Stimulated activated CD4-positive, alpha-beta T cell treated with anti-CD3 and anti-CD28 coated beads, Interleukin-2, amount 100 ng/mL, for 4 hours (primary cell): ENCODE results near the gene HLA-DRA.

ENCODE experiments used
- DNase-seq: peaks from one replicate; pipeline ENCODE4 v3.0.0-alpha.2; 2020; ENCODE audit warnings: low read depth

The HLA-DRA gene

GRCh38 chr6:32439602-32440214 is at the start of gene HLA-DRA:
Gene HLA-DRA (plus strand): TSS chr6:32439887. CDS start chr6:32439951, 64 bp downstream.
- DNase-seq, result peak; percentile 6

GRCh38 chr6:32391505-32391904 is 48.2 kb upstream of the HLA-DRA start:
- DNase-seq, result no peak

DNA sequence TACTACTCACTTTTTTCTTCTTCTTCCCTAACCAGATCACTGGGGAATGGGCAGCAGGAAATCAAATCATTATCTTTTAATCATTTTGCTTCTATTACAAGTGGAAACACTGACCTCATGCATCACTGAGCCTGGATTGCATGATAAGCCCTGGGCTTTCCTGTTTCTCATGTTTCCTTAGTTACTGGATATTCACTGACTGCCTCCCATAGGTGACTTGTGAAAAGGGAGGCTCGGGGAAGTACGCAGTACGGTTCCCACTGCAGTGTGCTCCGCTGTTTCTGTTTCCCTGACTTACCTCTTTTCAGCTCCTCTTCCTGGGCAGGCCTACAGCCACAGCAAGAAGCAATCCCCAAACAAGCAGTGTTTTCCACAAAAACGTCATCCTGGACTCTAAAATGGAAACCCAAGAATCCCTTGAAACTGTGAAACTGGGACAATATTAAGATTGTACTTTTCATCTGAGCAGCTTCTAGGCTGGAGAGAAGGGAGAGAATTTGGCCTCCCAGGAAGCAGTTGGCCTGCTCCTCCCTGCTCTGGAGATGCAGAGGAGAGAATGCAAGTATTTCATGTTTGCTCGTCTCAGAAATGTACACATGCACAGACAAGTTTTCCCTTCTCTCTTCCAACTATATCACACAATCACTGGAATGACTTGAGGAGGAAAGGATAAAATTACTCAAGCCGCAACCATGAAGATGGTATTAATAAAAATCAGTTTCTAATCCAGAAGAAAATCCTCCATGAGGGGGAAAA is 45.8 kb upstream of the HLA-DRA start:
- no peak for DNase-seq

DNA sequence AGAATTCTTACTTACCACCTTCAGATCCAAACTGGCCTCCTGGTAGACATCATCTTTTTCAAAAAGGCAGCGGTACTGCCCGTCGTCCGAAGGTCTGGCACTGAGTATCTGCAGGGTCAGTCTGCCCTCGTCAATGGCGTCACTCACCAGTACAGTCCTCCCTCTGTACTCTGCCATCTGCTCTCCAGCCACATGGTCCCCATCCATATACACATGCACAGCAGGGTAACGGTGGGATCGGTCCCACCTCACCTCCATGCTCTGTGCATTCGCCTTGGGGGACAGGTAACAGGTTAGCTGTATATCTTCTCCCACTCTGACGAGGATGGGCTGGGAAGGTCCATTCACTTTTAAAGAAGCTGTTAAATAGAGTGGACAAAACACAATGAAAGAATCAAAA is 43.7 kb upstream of the HLA-DRA start:
- DNase-seq, result no peak

- no peak for DNase-seq
Observed at GRCh38 chr6:32397252-32397920, 42.3 kb upstream of the HLA-DRA start.

DNA sequence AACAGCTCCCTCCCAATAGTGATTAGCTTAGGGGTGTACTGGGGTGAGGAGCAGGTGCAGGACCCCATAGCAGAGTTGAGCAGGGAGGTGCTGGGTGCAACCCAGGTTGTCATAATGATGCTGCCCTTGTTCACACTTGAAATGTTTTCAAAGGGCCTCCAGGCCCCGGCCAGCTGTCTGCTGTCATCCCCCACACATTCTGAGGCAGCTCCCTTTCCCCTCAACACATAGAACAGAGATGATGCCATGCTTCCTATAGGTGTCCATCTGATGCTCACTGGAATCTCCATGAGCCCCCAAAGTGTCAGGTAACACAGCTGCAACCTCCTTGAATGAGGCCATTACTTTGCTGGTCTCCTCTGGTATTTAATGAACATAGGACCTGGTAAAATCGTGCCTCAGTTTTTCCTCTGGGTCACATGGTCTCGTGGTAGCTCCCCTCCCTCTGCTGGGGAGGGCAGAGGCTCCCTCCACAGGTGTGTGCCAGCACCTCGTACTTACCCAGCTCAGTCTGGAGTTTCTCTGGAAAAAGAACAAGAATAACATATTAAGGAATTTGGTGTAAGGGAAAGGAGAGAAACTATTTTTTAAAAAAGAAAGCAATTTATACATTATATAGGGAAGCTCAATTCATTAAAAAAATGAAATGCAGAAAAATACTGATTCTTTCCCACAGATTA is 38.3 kb upstream of the HLA-DRA start:
- no peak for DNase-seq

DNA sequence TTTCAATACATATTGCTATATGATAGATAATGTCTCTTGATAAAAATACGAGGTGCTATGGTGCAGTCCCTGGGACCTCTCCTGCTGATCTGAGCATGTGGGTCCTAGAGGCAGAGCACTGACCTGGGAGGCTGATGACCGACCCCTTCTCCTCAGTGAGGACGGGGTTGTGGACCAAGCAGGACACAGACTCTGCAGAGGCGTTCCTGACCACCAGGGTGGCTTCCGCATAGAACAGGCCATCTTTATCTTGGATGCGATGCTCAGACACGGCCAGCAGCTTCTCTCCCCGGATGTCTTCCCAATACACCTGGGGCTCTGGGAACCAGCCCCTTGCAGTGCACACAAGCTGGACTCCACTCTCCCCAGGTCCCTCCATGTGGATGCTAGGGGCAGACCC is 36.9 kb upstream of the HLA-DRA start:
- DNase-seq, result no peak

DNA sequence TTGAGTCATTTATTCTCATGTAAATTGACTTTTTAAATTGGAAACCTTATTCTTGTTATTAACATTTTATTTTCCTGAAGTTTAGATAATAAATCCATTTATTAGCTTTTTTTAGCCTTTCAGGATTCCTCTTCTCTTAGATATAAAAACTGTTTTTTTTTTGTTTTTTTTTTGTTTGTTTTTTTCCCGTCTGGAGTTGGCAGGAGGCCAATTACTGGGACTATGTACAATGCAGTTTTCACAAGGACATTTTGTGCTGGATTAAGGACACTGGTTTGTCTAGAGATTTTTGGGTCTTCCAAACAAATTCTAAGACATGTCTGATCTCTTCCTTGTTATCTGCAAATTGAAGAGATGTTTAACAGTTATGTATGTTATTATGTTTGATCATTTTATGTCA is 34.0 kb upstream of the HLA-DRA start:
- no peak for DNase-seq

DNA sequence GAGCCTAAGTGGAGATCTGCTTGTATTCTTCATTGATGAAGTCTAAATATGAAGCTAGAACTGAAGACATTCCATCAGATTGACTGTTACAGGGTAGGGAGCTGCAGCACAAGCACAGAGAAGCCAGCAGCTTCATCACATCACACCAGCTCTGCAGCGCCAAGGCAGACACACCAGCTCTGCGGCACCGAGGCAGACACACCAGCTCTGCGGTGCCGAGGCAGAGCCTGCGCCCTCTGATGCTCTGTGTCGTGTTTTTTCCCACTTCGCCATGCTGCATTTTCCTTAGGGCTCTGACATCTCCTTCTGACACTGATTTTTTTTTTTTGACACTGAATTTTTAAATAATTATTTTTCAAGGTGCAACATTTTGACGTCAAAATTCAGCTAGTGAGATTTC is 33.5 kb upstream of the HLA-DRA start:
- DNase-seq, result no peak

GRCh38 chr6:32406857-32407256 is 32.8 kb upstream of the HLA-DRA start, which contains the start of gene BTNL2:
Gene BTNL2 (minus strand): TSS chr6:32407181. CDS start chr6:32407123, 58 bp downstream.
- no peak for DNase-seq

DNA sequence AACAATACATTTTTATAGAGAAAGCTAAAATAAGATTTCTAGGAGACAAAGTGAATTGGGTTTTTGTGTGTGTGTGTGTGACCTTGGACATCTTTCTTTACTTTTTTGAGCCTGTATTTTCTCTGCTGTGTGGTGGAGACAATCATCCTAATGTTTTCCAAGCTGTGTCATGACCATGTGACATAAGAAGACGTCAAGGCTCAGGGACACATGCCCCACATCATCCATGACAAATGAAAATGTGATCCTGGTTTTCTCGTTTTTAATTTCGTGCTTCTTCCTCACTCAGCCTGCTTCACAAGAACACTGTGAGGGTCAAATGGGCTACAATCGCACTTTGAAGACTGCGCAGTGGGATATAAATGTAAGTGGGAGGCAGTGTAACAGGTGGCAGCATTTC is 28.8 kb upstream of the HLA-DRA start:
- no peak for DNase-seq

DNA sequence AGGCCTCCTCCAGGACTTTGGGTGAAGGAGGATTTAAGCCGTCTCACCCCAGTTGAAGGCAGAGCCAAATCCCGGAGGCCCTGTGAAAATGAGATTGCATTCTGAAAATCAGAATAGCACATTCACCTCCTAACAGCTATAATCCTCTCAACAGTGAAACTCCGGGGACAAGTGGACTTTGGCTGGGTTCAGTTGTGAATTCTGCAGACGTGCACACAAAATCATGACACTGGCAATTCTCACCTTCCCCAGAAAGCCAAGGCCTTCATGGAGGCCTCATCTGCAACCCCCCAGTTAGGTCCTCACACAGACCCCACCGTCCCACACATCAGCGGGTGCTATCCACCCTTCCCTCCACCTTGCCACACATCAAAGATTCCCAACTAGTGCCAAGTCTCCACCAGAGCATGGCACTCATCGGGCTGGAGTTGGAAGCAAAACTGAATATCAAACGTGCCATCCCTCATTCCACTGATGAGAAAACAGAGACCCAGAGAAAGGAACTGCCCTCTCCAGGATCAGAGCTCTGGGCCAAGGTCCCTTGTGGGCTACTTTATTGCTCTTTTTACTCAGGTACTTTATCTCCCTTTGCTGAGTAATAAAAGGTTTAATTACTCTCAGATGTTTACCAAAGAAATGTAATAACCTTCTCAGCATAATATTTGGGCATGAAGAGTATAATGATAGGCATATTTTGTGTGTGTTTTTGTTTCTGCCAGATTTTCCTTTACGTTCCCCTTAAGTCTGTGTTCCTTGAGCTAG is 27.9 kb upstream of the HLA-DRA start:
- no peak for DNase-seq

DNA sequence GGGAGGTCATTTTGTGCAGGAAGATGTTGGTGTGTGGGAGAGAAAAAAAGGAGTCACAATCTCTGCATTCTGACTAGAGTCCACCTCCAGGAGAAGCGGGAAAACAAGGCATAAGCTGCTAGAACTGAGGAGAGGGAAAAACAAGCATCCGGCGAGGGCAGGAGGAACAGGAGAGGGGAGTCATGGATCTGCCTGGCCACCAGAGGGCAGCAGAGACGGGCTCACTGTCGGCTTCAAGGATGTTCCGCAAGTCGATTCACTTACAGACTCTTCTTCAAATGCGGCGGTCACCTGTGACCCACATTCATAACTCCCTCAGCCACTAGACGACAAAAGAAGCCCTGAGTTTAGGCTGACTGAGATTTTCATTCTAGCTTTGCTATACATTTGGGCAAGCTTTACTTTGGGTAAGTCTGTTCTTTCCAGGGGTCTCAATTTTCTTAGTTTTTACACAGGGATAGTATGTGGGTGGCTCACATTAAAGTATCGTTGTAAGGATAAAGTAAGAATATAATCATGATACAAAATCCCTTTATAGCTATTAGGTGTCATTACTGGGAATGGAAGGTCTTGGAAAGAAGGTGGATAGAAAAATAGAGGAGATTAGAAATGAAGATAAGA is 26.1 kb upstream of the HLA-DRA start:
- peak; percentile 72 for DNase-seq

- DNase-seq, result peak; percentile 60
Observed at GRCh38 chr6:32415521-32416019, 24.1 kb upstream of the HLA-DRA start.

DNA sequence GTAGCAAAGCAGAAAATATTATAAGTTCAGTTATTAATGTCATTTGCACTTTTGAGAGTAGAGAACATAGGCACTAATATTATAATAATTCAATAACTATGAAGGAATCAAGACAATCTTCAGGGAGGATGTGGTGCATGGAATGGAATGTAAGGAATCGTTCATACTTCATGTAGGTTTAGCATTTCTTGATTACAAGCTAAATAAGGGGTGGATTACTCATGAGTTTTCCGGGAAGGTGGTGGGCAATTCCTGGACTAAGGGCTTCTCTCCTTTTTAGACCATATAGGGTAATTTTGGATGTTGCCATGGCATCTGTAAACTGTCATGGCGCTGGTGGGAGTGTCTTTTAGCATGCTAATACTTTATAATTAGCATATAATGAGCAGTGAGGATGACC is 23.7 kb upstream of the HLA-DRA start:
- no peak for DNase-seq

GRCh38 chr6:32424589-32425300 is 14.9 kb upstream of the HLA-DRA start:
- DNase-seq, result no peak

DNA sequence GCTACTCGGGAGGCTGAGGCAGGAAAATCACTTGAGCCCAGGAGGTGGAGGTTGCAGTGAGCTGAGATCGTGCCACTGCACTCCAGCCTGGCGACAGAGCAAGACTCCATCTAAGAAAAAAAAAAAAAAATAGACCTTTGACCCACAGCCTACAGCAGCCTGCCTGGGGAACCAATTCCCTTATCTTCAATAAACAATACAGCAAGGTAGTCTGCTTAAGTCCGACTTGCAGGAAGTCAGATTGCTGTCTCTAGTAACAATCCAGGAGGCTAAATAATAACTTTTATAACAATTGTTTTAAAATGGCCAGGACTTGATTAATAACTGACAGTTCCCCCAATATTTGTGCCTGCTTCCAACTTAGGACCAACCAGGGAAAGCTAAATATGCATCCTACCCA is 13.3 kb upstream of the HLA-DRA start:
- DNase-seq, result no peak

- DNase-seq, result no peak
Observed at GRCh38 chr6:32427218-32427617, 12.5 kb upstream of the HLA-DRA start.

- DNase-seq, result no peak
Observed at GRCh38 chr6:32427934-32428474, 11.7 kb upstream of the HLA-DRA start.

- DNase-seq, result no peak
Observed at GRCh38 chr6:32430179-32430578, 9.5 kb upstream of the HLA-DRA start.
